HG03342 (cell line): Measurements from ENCODE around the gene TEX26.
"Not testable (repeated sequence)": the region's sequence is repeated elsewhere in the genome, so short reads cannot be mapped to it uniquely, and the experiment has no call there.

Experiments used
- ATAC-seq: cut with Tn5 transposase; IDR thresholded peaks from one replicate; pipeline ENCODE4 v1.9.1; 2021; ENCODE audit warnings: mild to moderate bottlenecking, moderate library complexity; ENCODE audit not compliant: unreplicated experiment

The TEX26 gene

DNA sequence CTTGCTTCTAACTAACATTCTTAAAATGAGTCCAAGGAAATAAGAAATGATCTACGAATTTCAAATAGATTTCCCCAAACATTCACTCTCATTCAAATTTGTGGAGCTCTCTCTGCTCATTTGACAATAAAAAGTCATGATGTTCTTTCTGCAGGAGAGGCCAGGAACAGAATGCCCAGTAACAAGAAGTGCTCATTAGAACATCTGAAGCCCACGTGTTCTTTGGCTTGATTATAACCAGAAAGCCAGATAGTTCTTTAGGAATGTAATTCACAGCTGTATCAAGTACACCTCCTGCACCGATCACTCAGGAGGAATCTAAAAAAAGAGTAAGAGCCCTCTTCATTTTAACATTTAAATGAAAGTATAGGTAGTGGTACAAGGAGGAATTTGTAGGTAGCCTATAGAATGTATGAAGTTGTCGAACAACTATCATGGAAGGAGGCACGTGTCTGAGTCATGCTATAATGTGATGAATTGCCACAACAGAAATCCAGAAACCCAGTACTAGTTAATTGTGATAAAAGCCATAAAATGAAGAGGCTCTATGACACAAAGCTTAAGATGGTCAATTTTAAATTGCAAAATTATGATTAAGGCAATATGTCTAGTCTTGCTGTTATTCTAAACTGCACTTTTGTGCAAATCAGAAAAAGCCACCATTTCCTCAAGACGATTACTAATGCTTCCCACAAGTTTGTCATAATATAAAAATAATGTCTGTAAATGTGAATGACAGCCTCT, 13.6 kb upstream of the TEX26 start:
- no peak for ATAC-seq

- no peak for ATAC-seq
These were observed 12.1 kb upstream of the TEX26 start for GRCh38 chr13:30920162-30920909.

DNA sequence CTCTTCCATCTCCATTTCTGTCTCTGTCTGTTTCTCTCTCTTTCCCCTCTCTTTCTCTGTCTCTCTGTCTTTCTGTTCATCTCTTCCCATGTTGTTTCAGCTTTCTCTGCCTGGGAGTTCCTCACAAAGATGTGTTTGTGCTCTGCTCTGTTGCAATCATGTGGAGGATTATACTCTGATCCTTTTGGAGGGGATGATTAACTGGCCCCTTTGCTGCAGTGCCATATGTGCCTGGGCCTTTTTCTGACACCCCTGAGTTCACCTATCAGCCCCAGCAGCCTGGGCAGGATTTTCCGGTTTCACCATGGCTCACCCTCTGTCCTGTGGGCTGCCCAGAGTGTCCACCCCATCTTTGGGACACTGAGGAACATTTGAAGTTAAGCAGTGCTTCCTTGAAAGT, 9.0 kb upstream of the TEX26 start:
- ATAC-seq, result no peak

DNA sequence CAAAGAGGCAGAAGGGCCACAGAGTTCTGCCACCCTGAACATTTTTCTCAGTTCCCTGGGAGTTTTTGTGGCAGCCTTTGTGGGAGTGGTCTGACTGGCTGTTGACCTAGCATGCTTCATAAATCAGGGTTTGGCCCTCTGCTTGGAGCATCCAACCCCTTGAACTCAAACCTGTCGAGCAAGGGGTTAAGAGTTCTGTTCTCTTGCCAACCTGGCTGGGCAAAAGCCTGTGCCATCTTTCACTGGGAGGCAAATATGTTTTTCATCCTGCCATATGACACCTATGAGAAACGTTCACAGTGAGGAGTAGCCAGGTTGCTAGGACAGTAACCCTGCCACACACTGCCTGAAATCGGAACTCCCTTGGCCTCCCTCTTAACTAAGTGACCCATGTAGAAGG, 7.7 kb upstream of the TEX26 start:
- ATAC-seq, result no peak

DNA sequence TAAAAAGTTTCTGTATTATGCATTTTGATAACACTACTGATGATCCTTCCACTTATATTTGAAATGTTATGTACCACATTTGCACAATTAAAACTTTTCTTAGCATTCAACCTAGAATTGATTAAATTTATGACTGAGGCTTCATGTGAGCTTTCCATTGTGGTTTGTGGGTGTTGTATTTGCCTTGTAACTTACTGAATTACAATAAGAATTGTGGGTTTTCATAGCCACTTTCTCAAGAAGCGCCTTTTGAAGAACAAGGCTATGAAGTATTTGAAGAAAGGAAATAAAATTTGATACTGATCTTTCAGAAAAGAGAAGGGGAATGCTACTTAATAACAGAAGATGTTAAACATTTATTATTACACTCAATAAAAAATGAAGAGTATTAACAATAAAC, 7.0 kb upstream of the TEX26 start:
- no peak for ATAC-seq

- no peak for ATAC-seq
These were observed 5.7 kb upstream of the TEX26 start for GRCh38 chr13:30926781-30927180.

GRCh38 chr13:30927188-30927587, 5.3 kb upstream of the TEX26 start:
- not testable (repeated sequence) for ATAC-seq

GRCh38 chr13:30927595-30927994, 4.9 kb upstream of the TEX26 start:
- no peak for ATAC-seq

DNA sequence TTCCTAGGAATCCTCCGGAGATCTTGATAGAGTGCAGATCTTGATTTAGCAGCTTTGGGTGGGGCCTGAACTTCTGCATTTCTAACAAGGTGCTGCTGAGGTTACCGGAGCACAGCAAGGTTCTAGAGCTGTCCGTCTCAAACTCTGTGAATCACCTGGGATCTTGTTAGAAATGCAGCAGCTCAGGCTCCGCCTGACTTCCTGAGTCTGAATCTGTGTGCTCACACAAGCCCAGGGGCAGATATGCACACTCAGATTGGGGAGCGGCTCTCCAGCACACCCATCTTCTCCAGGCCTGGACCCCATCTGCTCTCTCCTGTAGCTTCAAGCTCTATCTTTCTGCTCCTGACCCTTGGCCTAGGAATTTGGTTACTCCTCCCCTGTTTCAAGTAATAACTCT, 3.5 kb upstream of the TEX26 start:
- ATAC-seq, result no peak

- no peak for ATAC-seq
These were observed 856 bp downstream of the TEX26 start for GRCh38 chr13:30933354-30933670.

DNA sequence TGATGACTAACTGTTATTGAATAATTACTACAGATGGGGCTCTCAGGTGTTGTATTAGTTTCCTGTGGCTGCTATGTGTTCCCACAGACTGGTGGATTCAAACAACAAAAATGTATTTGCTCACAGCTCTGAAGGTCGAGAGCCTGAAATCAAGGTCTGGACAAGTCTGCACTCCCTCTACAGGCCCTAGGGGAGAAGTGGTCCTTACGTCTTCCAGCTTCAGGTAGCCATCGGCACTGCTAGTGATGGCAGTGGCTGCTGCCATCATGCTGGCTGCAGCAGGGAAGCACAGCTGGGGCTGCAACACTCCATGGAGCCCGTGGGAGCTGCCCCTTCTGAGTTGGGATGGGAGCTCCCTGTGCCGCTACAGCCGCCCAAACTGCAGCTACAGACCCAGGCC, 1.9 kb downstream of the TEX26 start:
- ATAC-seq, result no peak

DNA sequence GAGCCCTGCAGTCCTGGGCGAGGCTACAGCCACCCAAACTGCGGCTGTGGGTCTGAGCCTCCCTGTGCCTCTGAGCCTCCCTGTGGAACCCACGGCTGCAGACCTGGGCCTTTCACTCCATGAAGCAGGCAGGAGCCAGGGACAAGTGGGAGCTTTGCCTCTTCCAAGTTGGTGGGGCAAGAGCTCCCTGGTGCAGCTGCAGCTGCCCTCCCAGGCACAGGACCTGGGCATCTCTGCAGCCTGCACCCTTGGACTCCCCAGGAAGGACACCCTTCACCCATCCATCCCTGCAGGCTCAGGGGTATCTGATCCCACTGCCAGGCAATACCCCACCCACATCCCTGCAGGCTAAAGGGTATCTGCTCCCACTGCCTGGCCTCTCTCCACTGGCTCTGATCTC, 2.3 kb downstream of the TEX26 start:
- ATAC-seq, result no peak

GRCh38 chr13:30936971-30937370, 4.5 kb downstream of the TEX26 start:
- no peak for ATAC-seq

DNA sequence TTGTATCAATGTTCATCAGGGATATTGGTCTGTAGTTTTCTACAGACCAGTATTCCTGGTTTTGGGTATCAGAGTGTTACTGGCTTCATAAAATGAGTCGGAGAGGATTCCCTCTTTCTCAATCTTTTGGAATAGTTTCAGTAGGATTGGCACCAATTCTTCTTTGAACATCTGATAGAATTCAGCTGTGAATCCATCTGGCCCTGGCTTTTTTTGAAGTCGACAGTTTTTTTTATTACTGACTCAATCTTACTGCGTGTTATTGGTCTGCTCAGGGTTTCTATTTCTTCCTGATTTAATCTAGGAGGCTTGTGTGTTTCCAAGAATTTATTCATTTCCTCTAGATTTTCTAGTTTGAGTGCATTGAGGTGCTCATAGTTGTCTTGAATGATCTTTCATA, 11.4 kb downstream of the TEX26 start:
- no peak for ATAC-seq

- no peak for ATAC-seq
These were observed 24.9 kb downstream of the TEX26 start for GRCh38 chr13:30957258-30957943.

DNA sequence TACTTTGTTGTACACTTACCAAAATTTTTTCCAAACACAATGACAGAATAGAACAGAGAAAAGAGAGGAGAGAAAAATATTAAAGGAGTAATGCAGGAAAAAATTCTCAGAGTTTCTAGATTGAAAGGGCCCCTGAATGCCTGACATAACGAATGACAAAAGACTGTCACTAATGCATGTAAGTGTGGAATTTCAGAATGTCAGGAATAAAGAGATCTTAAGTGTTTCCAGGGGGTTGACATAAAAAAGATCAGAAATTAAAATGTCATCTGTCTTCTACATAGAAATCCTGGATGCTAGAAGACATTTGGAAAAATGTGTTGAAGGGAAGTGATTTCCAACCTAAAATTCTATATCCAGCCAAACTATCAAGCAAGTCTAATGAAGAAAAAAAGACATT, 27.2 kb downstream of the TEX26 start:
- no peak for ATAC-seq

DNA sequence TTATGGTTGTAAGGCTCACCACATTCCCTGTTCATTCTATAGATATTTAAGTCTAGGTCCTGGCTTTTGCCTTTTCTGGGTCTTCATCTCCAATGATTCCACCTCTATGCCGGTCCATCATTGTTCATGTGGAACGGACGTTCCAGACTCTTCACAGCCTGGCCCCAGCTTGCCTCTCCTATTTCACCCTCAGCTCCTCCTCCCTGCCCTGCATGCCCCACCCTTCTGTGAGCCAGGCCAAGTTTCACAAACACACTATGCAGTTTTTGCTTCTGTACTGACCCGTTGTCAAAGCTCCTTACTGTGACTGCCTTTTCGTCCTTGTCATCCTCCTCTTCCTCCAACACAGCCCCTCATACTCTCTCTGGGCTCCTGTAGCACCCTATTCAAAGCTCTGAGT, 31.3 kb downstream of the TEX26 start:
- no peak for ATAC-seq

DNA sequence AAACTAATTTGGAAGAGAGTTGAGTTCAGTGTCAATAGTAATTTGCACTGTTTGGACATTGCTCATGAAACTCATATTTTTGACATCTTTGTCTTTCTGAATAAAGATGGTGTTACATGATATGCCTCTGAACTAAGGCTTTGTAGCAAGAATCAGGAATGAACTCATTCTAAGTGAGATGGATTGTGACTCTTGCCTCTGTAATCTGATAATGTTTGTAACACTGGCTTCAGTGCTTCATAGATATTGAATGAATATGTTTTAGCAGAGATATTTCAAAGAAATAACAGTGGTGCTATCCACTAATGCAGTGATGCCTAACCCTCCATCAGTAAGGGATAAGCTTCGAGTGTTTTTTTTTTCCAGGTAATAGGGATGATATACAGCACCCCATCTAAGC, 32.9 kb downstream of the TEX26 start:
- no peak for ATAC-seq

- no peak for ATAC-seq
These were observed 33.6 kb downstream of the TEX26 start for GRCh38 chr13:30966101-30966500.

GRCh38 chr13:30968846-30969245, 36.4 kb downstream of the TEX26 start:
- no peak for ATAC-seq

DNA sequence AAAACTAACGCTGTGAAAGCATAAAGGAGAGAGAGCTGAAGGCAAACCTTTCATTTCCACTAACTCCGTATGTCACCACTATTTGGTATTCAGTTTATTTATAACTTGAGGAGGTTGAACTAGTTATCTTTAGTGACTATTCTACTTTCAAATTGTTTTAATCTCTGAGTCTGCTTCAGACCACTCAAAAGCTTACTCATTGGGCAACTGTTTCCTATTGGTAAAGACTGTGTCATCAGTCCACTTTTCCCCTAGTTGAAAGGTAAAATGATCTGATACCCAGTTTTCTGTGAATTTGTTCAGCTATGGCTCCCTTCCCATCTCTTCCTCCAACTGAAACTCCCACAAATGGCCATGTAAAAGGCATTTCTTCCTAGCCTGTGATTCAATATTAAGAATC, 39.1 kb downstream of the TEX26 start:
- no peak for ATAC-seq

DNA sequence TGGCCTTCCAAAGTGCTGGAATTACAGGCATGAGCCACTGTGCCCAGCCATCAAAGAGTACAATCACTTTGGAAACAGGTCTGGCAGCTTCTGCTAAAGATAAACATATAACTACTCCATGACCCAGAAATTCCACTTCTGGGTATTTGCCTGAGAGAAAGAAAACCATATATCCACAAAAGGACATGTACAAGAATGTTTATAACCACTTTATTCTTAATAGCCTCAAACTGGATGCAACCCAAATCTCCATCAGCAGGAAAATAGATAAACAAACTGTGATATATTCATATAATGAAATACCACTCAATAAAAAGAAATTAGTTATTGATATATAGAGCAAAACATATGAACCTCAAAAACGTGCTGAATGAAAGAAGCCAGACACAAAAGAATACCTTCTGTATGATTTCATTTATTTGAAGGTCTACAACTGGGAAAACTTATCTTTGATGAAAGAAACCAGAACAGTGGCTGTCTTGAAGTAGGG, 40.5 kb downstream of the TEX26 start:
- ATAC-seq, result no peak
